HL-60 (cell line): ENCODE data around the gene TRPM4.

Experiments
- GABPA ChIP-seq: IDR thresholded peaks from 2 replicates; pipeline ENCODE4 v1.6.1; 2012; ENCODE audit warnings: low read depth
- POLR2AphosphoS5 ChIP-seq: IDR thresholded peaks from 2 replicates; pipeline ENCODE4 v1.6.1; 2012; ENCODE audit warnings: low read depth
- SPI1 ChIP-seq: IDR thresholded peaks from 2 replicates; pipeline ENCODE4 v1.6.1; 2012; ENCODE audit warnings: low read depth, mild to moderate bottlenecking, borderline replicate concordance
- TF ChIP-seq, protein P1 (sequence below): IDR thresholded peaks from one replicate; pipeline ENCODE4 v1.5.1; 2011; ENCODE audit warnings: low read length, control low read depth, inconsistent platforms; ENCODE audit not compliant: insufficient read depth

DNA sequence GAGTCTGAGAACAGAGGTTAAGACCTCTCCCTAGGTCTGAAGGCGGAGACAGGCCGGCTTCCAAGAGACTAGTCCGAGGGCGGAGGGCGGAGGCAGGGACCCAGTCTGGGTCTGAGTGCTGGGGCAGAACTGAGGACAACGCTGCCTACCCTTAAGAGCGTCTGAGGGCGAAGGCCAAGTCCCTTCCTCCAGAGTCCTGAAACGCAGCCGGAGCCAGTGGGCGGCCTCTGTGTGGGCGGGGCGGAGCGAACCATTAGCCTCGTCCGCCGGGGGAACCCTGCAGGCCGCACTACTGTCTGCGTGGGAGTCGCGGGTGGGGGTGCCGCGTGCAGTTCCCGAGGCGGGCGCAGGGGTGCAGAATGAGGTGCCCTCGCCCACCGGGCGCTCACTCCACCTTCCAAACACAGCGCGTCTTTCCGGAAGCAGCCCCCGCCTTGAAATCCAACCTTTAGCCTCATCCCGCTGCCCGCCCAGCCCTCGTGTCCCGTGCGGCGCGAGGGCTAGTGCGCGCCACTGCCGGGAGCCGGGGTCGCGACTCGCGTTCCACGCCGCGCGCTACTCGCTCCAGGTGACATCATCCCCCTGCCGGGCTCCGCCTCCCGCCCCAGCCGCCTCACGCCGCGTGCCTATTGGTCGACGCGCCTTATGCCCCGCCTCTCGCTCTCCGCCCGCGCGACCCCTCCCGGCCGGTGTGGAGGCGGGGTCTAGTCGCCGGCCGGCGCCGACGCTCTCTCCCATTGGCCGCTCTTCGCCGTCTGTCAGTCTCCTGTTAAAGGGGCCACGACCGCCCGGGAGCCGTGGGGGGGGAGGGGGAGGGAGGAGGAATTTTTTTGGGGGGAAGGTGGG is 38.8 kb upstream of the TRPM4 start, which contains the start of gene C19orf73:
- TF ChIP-seq POLR2AphosphoS5, result peak; percentile 53; the same call in 1 of the 2 replicates
- TF ChIP-seq, protein P1, sequence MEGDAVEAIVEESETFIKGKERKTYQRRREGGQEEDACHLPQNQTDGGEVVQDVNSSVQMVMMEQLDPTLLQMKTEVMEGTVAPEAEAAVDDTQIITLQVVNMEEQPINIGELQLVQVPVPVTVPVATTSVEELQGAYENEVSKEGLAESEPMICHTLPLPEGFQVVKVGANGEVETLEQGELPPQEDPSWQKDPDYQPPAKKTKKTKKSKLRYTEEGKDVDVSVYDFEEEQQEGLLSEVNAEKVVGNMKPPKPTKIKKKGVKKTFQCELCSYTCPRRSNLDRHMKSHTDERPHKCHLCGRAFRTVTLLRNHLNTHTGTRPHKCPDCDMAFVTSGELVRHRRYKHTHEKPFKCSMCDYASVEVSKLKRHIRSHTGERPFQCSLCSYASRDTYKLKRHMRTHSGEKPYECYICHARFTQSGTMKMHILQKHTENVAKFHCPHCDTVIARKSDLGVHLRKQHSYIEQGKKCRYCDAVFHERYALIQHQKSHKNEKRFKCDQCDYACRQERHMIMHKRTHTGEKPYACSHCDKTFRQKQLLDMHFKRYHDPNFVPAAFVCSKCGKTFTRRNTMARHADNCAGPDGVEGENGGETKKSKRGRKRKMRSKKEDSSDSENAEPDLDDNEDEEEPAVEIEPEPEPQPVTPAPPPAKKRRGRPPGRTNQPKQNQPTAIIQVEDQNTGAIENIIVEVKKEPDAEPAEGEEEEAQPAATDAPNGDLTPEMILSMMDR, result no peak
- TF ChIP-seq GABPA, result no peak
- no peak for TF ChIP-seq SPI1
